DND-41 (cell line): Measurements from ENCODE around the gene AHCYL2.
"Not testable (repeated sequence)": the region's sequence is repeated elsewhere in the genome, so short reads cannot be mapped to it uniquely, and the experiment has no call there.

Experiments
- ATAC-seq: fragments of 200-7000 bp; cut with Tn5 transposase; 3 replicates; pipeline ENCODE4 v1.9.1; 2021; ENCODE audit warnings: low read depth; ENCODE audit not compliant: insufficient read depth
- DNase-seq: peaks from one replicate; pipeline ENCODE4 v3.0.0-alpha.2; 2020
- H2AFZ ChIP-seq: 2 replicates; pipeline ENCODE4 v1.6.0; 2012; ENCODE audit warnings: low read depth, low read length
- H3K27ac ChIP-seq: 2 replicates; pipeline ENCODE4 v1.5.1; 2012; ENCODE audit warnings: low read length, inconsistent platforms
- H3K27me3 ChIP-seq: fragments of 200-600 bp; sonication (generic); 2 replicates; pipeline ENCODE4 v1.6.0; 2012; ENCODE audit warnings: low read length, mild to moderate bottlenecking, inconsistent platforms; ENCODE audit not compliant: insufficient read depth, poor library complexity
- H3K36me3 ChIP-seq: 2 replicates; pipeline ENCODE4 v1.5.1; 2012; ENCODE audit warnings: low read length, inconsistent platforms; ENCODE audit not compliant: insufficient read depth
- H3K4me1 ChIP-seq: 2 replicates; pipeline ENCODE4 v1.5.1; 2012; ENCODE audit warnings: mild to moderate bottlenecking, low read length; ENCODE audit not compliant: insufficient read depth
- H3K4me2 ChIP-seq: 2 replicates; pipeline ENCODE4 v1.6.0; 2012; ENCODE audit warnings: mild to moderate bottlenecking, moderate library complexity, low read length, inconsistent platforms; ENCODE audit not compliant: insufficient read depth
- H3K4me3 ChIP-seq, 2 experiments: fragments of 200-600 bp in 1 of 2; shearing (Covaris generic) in 1 of 2; 2 replicates each; pipeline ENCODE4 v1.5.1; 2012 to 2016; ENCODE audit warnings: inconsistent platforms in 2 of 2, low read length in 2 of 2, mild to moderate bottlenecking in 2 of 2, low read depth in 1 of 2, moderate library complexity in 1 of 2
- H3K79me2 ChIP-seq: 2 replicates; pipeline ENCODE4 v1.6.0; 2012; ENCODE audit warnings: low read length, inconsistent platforms; ENCODE audit not compliant: insufficient read depth
- H3K9ac ChIP-seq: 2 replicates; pipeline ENCODE4 v1.6.0; 2012; ENCODE audit warnings: low read depth, mild to moderate bottlenecking, inconsistent platforms, low read length, moderate library complexity
- H3K9me3 ChIP-seq: 2 replicates; pipeline ENCODE4 v1.5.1; 2012; ENCODE audit warnings: low read length, moderate library complexity, mild to moderate bottlenecking, inconsistent platforms; ENCODE audit not compliant: insufficient read depth, severe bottlenecking
- H4K20me1 ChIP-seq: 2 replicates; pipeline ENCODE4 v1.6.0; 2012; ENCODE audit warnings: low read length; ENCODE audit not compliant: insufficient read depth
- CTCF ChIP-seq: IDR thresholded peaks from 2 replicates; pipeline ENCODE4 v1.5.1; 2012; ENCODE audit warnings: borderline replicate concordance, low read length, moderate library complexity, mild to moderate bottlenecking; ENCODE audit not compliant: poor library complexity, severe bottlenecking; ENCODE audit errors: extremely low read depth
- EZH2 ChIP-seq: IDR thresholded peaks from 3 replicates; pipeline ENCODE4 v1.6.1; 2012; ENCODE audit warnings: borderline replicate concordance, low read depth, mild to moderate bottlenecking, moderate library complexity, low read length, inconsistent platforms; ENCODE audit not compliant: severe bottlenecking

The AHCYL2 gene

DNA sequence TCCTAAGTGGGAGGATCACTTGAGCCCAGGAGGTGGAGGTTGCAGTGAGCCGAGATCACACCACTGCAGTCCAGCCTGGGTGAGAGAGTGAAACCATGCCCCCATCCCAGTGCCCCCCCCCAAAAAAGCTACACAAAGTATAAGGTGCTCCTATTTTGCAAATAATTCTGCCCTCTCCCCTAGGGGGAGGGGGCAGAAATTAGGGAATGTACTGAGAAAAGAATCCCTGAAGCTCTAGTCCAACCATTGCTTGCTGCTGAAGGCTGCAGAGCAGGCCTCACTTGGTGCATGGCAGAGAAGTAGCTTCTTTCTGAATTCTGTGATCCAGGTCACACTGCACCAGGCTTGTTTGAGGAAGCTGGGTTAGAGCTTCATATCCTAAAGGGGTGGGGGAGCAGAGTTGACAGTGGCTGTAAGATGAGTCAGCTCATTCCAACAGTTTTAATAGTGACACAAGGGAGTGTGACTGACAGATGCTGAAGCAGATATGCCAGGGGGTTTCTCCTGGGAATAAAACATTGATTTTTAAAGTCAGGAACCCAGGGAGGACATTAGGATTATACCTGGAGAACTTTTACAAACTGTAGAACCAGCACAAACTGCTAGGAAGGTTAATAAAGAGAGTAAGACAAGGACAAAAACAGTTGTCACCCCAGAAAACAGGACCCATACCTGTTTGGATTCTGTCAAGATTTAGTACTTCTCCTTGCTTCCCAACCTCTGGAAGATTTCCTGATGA lies 176.6 kb downstream of the AHCYL2 start:
- ATAC-seq = 0 out of 3 replicates have a peak, but pooled peaks have one; percentile 27
- H3K4me3 ChIP-seq = no peak overlapping the region
- H3K4me1 ChIP-seq = no peaks in the 10 kb centered on the region
- H3K4me2 ChIP-seq = no peak overlapping the region
- H3K79me2 ChIP-seq = no peaks in the 10 kb centered on the region
- no peaks in the 10 kb centered on the region for H3K27me3 ChIP-seq
- no peaks in the 10 kb centered on the region for H4K20me1 ChIP-seq
- no peak for DNase-seq
- no peak overlapping the region for H3K27ac ChIP-seq
- TF ChIP-seq CTCF = no peak
- no peak for TF ChIP-seq EZH2
- no peaks in the 10 kb centered on the region for H3K36me3 ChIP-seq
- H2AFZ ChIP-seq = no peak overlapping the region
- no peaks in the 10 kb centered on the region for H3K9me3 ChIP-seq
- no peak overlapping the region for H3K9ac ChIP-seq

DNA sequence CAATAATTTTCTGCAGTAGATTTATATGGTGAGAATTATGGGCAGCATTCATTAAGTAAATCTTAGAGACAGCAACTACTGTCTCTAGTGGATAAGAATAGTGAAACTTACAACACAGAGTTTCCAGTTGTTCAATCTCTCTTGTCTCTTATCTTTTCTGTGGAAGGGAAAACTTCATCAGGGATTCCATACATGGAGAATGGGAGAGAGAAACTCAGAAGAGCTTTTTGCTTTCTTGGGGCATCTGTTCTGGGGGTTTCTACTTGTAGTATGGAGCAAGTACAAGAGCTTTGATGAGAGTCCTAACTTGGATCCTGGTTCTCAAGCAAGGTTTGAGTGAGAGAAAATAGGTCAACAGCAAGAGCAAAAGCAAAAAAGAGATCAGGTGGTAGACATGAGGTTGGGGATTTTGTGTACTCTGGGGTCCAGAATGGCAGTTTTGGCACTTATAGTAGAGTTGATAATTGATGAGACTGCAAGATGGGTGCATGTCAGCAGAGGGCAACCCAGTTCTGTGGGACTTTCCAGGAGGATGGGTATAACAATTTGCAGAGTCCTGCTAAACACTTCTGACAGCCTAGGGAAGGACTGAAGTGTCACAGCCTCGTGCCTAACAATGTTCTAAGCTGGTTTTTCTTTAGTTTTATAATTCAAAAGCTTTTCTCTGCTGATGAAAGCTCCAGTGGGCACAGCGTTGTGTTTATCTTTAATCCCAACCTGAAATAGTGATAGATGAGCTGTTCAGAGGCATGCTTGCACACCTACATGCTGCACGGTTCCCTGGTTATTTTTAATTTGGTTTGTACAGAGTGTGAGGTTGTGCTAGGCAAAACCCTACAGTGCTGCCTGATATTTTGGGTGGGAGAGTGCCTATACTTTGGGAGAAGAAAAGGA lies 177.4 kb downstream of the AHCYL2 start:
- H3K27me3 ChIP-seq = no peaks in the 10 kb centered on the region
- H3K4me2 ChIP-seq = no peak overlapping the region
- ATAC-seq (no peak), DNase-seq (no peak)
- no peak overlapping the region for H3K27ac ChIP-seq
- no peaks in the 10 kb centered on the region for H3K9me3 ChIP-seq
- H3K79me2 ChIP-seq = no peaks in the 10 kb centered on the region
- no peaks in the 10 kb centered on the region for H4K20me1 ChIP-seq
- H2AFZ ChIP-seq = no peak overlapping the region
- no peak overlapping the region for H3K4me3 ChIP-seq
- no peaks in the 10 kb centered on the region for H3K36me3 ChIP-seq
- no peaks in the 10 kb centered on the region for H3K4me1 ChIP-seq
- no peak overlapping the region for H3K9ac ChIP-seq
- TF ChIP-seq EZH2 (no peak), CTCF (peak; percentile 22)

GRCh38 chr7:129405527-129405926 lies 180.7 kb downstream of the AHCYL2 start:
- Histone ChIP-seq H3K27ac (no peak overlapping the region), H2AFZ (no peak overlapping the region), H3K4me3 (no peak overlapping the region), H3K79me2 (no peaks in the 10 kb centered on the region), H3K27me3 (no peaks in the 10 kb centered on the region), H3K9ac (no peak overlapping the region), H3K4me2 (no peak overlapping the region), H3K4me1 (no peaks in the 10 kb centered on the region), H3K9me3 (no peaks in the 10 kb centered on the region), H4K20me1 (no peaks in the 10 kb centered on the region), H3K36me3 (no peaks in the 10 kb centered on the region)
- DNase-seq (no peak), ATAC-seq (no peak)
- TF ChIP-seq CTCF (no peak), EZH2 (no peak)

- H3K4me2 ChIP-seq, ATAC-seq: not testable (repeated sequence)
Measured at GRCh38 chr7:129410238-129410637, 185.4 kb downstream of the AHCYL2 start.

More at GRCh38 chr7:129410238-129410637, 185.4 kb downstream of the AHCYL2 start:
- not testable (repeated sequence) for DNase-seq, H3K36me3 ChIP-seq, H4K20me1 ChIP-seq, H2AFZ ChIP-seq, H3K4me3 ChIP-seq, H3K4me1 ChIP-seq, H3K9ac ChIP-seq, H3K79me2 ChIP-seq, H3K27ac ChIP-seq, H3K27me3 ChIP-seq, H3K9me3 ChIP-seq
